HepG2 (cell line): ENCODE measurements around the gene CDCP2. TPM values are rescaled to one million over a fixed set of nuclear protein-coding genes. Genes with fewer than 3 reads are reported as not detected.

Experiments used
- ATAC-seq: fragments of 200-7000 bp; cut with Tn5 transposase; 3 replicates; pipeline ENCODE4 v1.9.1; 2020; ENCODE audit warnings: mild to moderate bottlenecking, moderate library complexity
- BruUV-seq: library from RNA; stranded (reverse); fragments of 400-500 nt; replicated peaks from 2 replicates; lab custom pipeline; 2021; lab: Mats Ljungman, UMichigan
- CTCF ChIA-PET: fragments of 300-600 bp; formaldehyde crosslinking; extraction: SDS; loops from one replicate; lab custom pipeline; 2021; ENCODE audit warnings: low total read pairs, inconsistent platforms, low intra/inter-chr PET ratio; lab: Yijun Ruan, JAX
- POLR2A ChIA-PET: fragments of 350-600 bp; sonication (Branson Sonifier 250); formaldehyde crosslinking; loops from one replicate; lab custom pipeline; 2020; ENCODE audit warnings: antibody characterized with exemption, inconsistent platforms; lab: Yijun Ruan, JAX
- DNase-seq: peaks from one replicate; pipeline ENCODE4 v3.0.0-alpha.2; 2015; ENCODE audit warnings: low spot score
- FAIRE-seq: peaks from 3 replicates; lab custom pipeline; 2011; peaks lifted over from hg19 to GRCh38; lab: Jason Lieb, UNC
- H2AFZ ChIP-seq: one replicate; pipeline ENCODE4 v1.6.1; 2011; ENCODE audit warnings: low read length, inconsistent platforms
- H3K27ac ChIP-seq: fragments of 300-600 bp; 3 replicates; pipeline ENCODE4 v1.8.0; 2011; ENCODE audit warnings: mixed run types, mild to moderate bottlenecking, mixed read lengths, low read length, inconsistent platforms; ENCODE audit not compliant: insufficient read depth; ENCODE audit errors: extremely low read length
- H3K27me3 ChIP-seq, 2 experiments: fragments of 200-600 bp in 1 of 2; 2 replicates in 1 of 2; 3 replicates in 1 of 2; pipeline versions ENCODE4 v1.6.0 to v1.8.0; 2011; ENCODE audit warnings: low read length in 2 of 2, mild to moderate bottlenecking in 2 of 2, moderate library complexity in 2 of 2, inconsistent platforms in 1 of 2; ENCODE audit not compliant: insufficient read depth in 2 of 2, control insufficient read depth in 1 of 2
- H3K36me3 ChIP-seq, 2 experiments: fragments of 200-600 bp in 1 of 2; replicated peaks in 1 of 2; 2 replicates in 1 of 2; 3 replicates in 1 of 2; pipeline versions ENCODE4 v1.5.1 to v1.8.0; 2011; ENCODE audit warnings: low read length in 2 of 2, inconsistent platforms in 1 of 2; ENCODE audit not compliant: insufficient read depth in 2 of 2, control insufficient read depth in 1 of 2
- H3K4me1 ChIP-seq: 2 replicates; pipeline ENCODE4 v1.5.1; 2012; ENCODE audit warnings: low read length, inconsistent platforms; ENCODE audit not compliant: insufficient read depth
- H3K4me2 ChIP-seq: 2 replicates; pipeline ENCODE4 v1.6.0; 2011; ENCODE audit warnings: low read depth, low read length, inconsistent platforms
- H3K4me3 ChIP-seq, 3 experiments: fragments of 200-600 bp in 1 of 3; sonication (generic), shearing (Covaris generic) in 1 of 3; replicated peaks in 1 of 3; 2 replicates each; pipeline ENCODE4 v1.5.1; 2011 to 2016; ENCODE audit warnings: low read length in 3 of 3, inconsistent platforms in 2 of 3, low read depth in 2 of 3, mild to moderate bottlenecking in 2 of 3, control low read depth in 1 of 3, mixed read lengths in 1 of 3; ENCODE audit not compliant: insufficient read depth in 1 of 3
- H3K79me2 ChIP-seq: one replicate; pipeline ENCODE4 v1.6.1; 2011; ENCODE audit warnings: low read length, inconsistent platforms; ENCODE audit not compliant: insufficient read depth
- H3K9ac ChIP-seq: 2 replicates; pipeline ENCODE4 v1.6.0; 2011; ENCODE audit warnings: mild to moderate bottlenecking, low read depth, low read length, inconsistent platforms; ENCODE audit not compliant: insufficient read depth
- H3K9me3 ChIP-seq: 2 replicates; pipeline ENCODE4 v1.5.1; 2012; ENCODE audit warnings: mild to moderate bottlenecking, low read length
- H4K20me1 ChIP-seq: 2 replicates; pipeline ENCODE4 v1.6.0; 2011; ENCODE audit warnings: inconsistent platforms, mild to moderate bottlenecking, low read length, moderate library complexity; ENCODE audit not compliant: insufficient read depth
- CREB1 ChIP-seq, 2 experiments: fragments of 450-650 bp in 1 of 2; IDR thresholded peaks; 2 replicates each; pipeline ENCODE4 v1.6.1; 2016 to 2017; ENCODE audit warnings: control low read depth in 1 of 2, mild to moderate bottlenecking in 1 of 2, missing compliant biosample characterization in 1 of 2, missing genetic modification characterization in 1 of 2
- FOXP4 ChIP-seq: sonication (generic); formaldehyde crosslinking; IDR thresholded peaks from 2 replicates; pipeline ENCODE4 v1.4.0; 2020; ENCODE audit warnings: missing genetic modification reagents
- HIC2 ChIP-seq: sonication (generic); formaldehyde crosslinking; IDR thresholded peaks from 2 replicates; pipeline ENCODE4 v1.9.0; 2022; ENCODE audit warnings: low read depth, missing genetic modification reagents
- HIVEP1 ChIP-seq: sonication (generic); formaldehyde crosslinking; IDR thresholded peaks from 2 replicates; pipeline ENCODE4 v1.4.0; 2020; ENCODE audit warnings: mild to moderate bottlenecking, missing genetic modification reagents
- HMGXB4 ChIP-seq, 2 experiments: sonication (generic) in 1 of 2; formaldehyde crosslinking in 1 of 2; IDR thresholded peaks; 2 replicates each; pipeline versions ENCODE4 v1.4.0 to v1.6.1; 2018 to 2020; ENCODE audit warnings: missing genetic modification reagents in 2 of 2, borderline replicate concordance in 1 of 2, low read depth in 1 of 2, mild to moderate bottlenecking in 1 of 2, missing biosample characterization in 1 of 2
- KMT2A ChIP-seq: sonication (generic); formaldehyde crosslinking; IDR thresholded peaks from 2 replicates; pipeline ENCODE4 v1.4.0; 2020; ENCODE audit warnings: missing genetic modification reagents
- MTF2 ChIP-seq: sonication (generic); formaldehyde crosslinking; IDR thresholded peaks from 2 replicates; pipeline ENCODE4 v1.5.0; 2020; ENCODE audit warnings: missing genetic modification reagents, borderline replicate concordance
- NFATC3 ChIP-seq: sonication (generic); formaldehyde crosslinking; IDR thresholded peaks from 2 replicates; pipeline ENCODE4 v1.5.1; 2020; ENCODE audit warnings: mild to moderate bottlenecking, missing genetic modification reagents
- PTBP1 ChIP-seq: fragments of 200-400 bp; formaldehyde crosslinking; IDR thresholded peaks from 2 replicates; pipeline ENCODE4 v1.6.1; 2018; ENCODE audit warnings: low read length, low read depth; ENCODE audit not compliant: poor library complexity, severe bottlenecking
- SRY ChIP-seq: sonication (generic); formaldehyde crosslinking; IDR thresholded peaks from 2 replicates; pipeline ENCODE4 v1.8.0; 2022; ENCODE audit warnings: mild to moderate bottlenecking, missing genetic modification reagents
- TIGD3 ChIP-seq: sonication (generic); formaldehyde crosslinking; IDR thresholded peaks from 2 replicates; pipeline ENCODE4 v1.5.1; 2020; ENCODE audit warnings: mild to moderate bottlenecking, missing genetic modification reagents, borderline replicate concordance
- ZBTB38 ChIP-seq: sonication (generic); formaldehyde crosslinking; IDR thresholded peaks from 2 replicates; pipeline ENCODE4 v1.5.1; 2020; ENCODE audit warnings: mild to moderate bottlenecking, missing genetic modification reagents
- ZNF580 ChIP-seq: IDR thresholded peaks from 2 replicates; pipeline ENCODE4 v1.6.1; 2016; ENCODE audit warnings: low read depth, borderline replicate concordance
- ZNF710 ChIP-seq: sonication (generic); formaldehyde crosslinking; IDR thresholded peaks from 2 replicates; pipeline ENCODE4 v1.5.0; 2020; ENCODE audit warnings: mild to moderate bottlenecking, missing genetic modification reagents, borderline replicate concordance
- WGBS: methylation state at CpG from one replicate; pipeline ENCODE4 v1.1.6; 2017; ENCODE audit warnings: low lambda C conversion rate; 5-methylcytosine and 5-hydroxymethylcytosine counted together
- in situ Hi-C: cut with HindIII; loops from 2 replicates; pipeline ENCODE4 v1.10.0; 2017; ENCODE audit warnings: low pct_unique_long_range_greater_than_20kb; ENCODE audit not compliant: extremely low pct_ligation_motif_present
- intact Hi-C: fragments of 100-400 bp; cut with micrococcal nuclease; formaldehyde crosslinking; loops from one replicate; pipeline ENCODE4 v1.10.0; 2022; ENCODE audit not compliant: unreplicated experiment
- polyA plus RNA-seq, 8 experiments: library from polyadenylated mRNA; depleted of rRNA in 3 of 8; stranded (reverse) in 7 of 8; unstranded in 1 of 8; fragments of >200 nt; fragmentation: Illumina TruSeq in 4 of 8; extraction: Trizol in 4 of 8; gene quantifications; 2 replicates each; pipeline versions ENCODE4 v1.2.1 to v1.2.3, GENCODE V29; 2011 to 2016; ENCODE audit warnings: low read depth in 4 of 8, missing spikeins in 1 of 8, mixed read lengths in 1 of 8; ENCODE audit not compliant: insufficient read depth in 1 of 8
- total RNA-seq, 5 experiments: library from RNA; depleted of rRNA; stranded (reverse); fragments of >200 nt; fragmentation: Illumina TruSeq; extraction: Trizol; gene quantifications; 2 replicates each; pipeline ENCODE4 v1.2.3, GENCODE V29; 2016; ENCODE audit warnings: low read depth in 1 of 5

The CDCP2 gene
- total and polyA plus RNA-seq, 2 of the 13 experiments (the other 11 are each of a cell fraction or from before 2014, with no cell fraction given): not detected

GRCh38 chr1:54114955-54115354, 37.8 kb downstream of the CDCP2 start:
- intact Hi-C loops: no loop called here
- WGBS: 13% methylated on average over 4 of the region's 6 CpGs
- H3K27ac ChIP-seq: no peak overlapping the region
- no peak for ATAC-seq
- H3K4me3 ChIP-seq: no peak overlapping the region
- no peaks in the 10 kb centered on the region for H4K20me1 ChIP-seq
- no peaks in the 10 kb centered on the region for H3K9me3 ChIP-seq
- H3K9ac ChIP-seq: no peak overlapping the region
- H3K4me2 ChIP-seq: no peak overlapping the region
- H3K4me1 ChIP-seq: peaks cover 27% of the 10 kb centered on the region
- in situ Hi-C loops: no loop called here
- H3K27me3 ChIP-seq: peaks cover 0 to 5% of the 10 kb centered on the region in 2 experiments; a peak in 1 of 5 replicates
- no peak for DNase-seq
- H3K36me3 ChIP-seq: no peaks in the 10 kb centered on the region
- no peaks in the 10 kb centered on the region for H3K79me2 ChIP-seq
- no peak for FAIRE-seq
- BruUV-seq: no TSS peak
- ChIA-PET POLR2A (interaction anchor here (1.0 kb wide), 1 partner anchor 10 kb away, joined by 3 read pairs; no protein-coding TSS in a partner anchor), CTCF (no interaction called here)
- H2AFZ ChIP-seq: no peak overlapping the region
- no peak for TF ChIP-seq SRY (CRISPR knock-in tag)
- no peak for TF ChIP-seq HIVEP1 (CRISPR knock-in tag)
- TF ChIP-seq CREB1 (IDR thresholded peaks at IDR 0.05): no peak
- no peak for TF ChIP-seq CREB1 (CRISPR knock-in tag; IDR thresholded peaks at IDR 0.05)
- no peak for TF ChIP-seq KMT2A (CRISPR knock-in tag)
- TF ChIP-seq HIC2: no peak
- no peak for TF ChIP-seq ZNF580
- no peak for TF ChIP-seq FOXP4 (CRISPR knock-in tag)
- no peak for TF ChIP-seq NFATC3 (CRISPR knock-in tag)
- TF ChIP-seq PTBP1: no peak
- TF ChIP-seq ZBTB38 (CRISPR knock-in tag): no peak
- no peak for TF ChIP-seq ZNF710
- no peak for TF ChIP-seq TIGD3
- no peak for TF ChIP-seq MTF2 (CRISPR knock-in tag)
- no peak for TF ChIP-seq HMGXB4 (CRISPR knock-in tag; IDR thresholded peaks at IDR 0.05; ENCODE audit: borderline replicate concordance in 1 of 2, low read depth in 1 of 2)
